NB4 (cell line): Measurements from ENCODE around the gene MRPS31.

Source experiments
- DNase-seq: peaks from one replicate; pipeline ENCODE4 v3.0.0; 2010; ENCODE audit warnings: low read depth
- H3K4me3 ChIP-seq: one replicate; pipeline ENCODE4 v1.5.1; 2011; ENCODE audit warnings: mild to moderate bottlenecking, low read depth, low read length, moderate library complexity
- CTCF ChIP-seq: IDR thresholded peaks from one replicate; pipeline ENCODE4 v1.5.1; 2012; ENCODE audit warnings: low read depth, low read length
- MAX ChIP-seq: IDR thresholded peaks from 2 replicates; pipeline ENCODE4 v1.6.1; 2011; ENCODE audit warnings: low read depth, low read length
- MYC ChIP-seq: IDR thresholded peaks from 2 replicates; pipeline ENCODE4 v1.6.1; 2011; ENCODE audit warnings: low read depth, low read length
- POLR2A ChIP-seq: IDR thresholded peaks from 2 replicates; pipeline ENCODE4 v1.6.1; 2011; ENCODE audit warnings: mild to moderate bottlenecking; ENCODE audit not compliant: insufficient read length; ENCODE audit errors: extremely low read depth

MRPS31 gene

GRCh38 chr13:40794414-40795368 is 23.7 kb upstream of the MRPS31 start:
- H3K4me3 ChIP-seq = no peak overlapping the region
- TF ChIP-seq MYC (no peak), CTCF (no peak), MAX (no peak), POLR2A (no peak)
- no peak for DNase-seq

- no peak overlapping the region for H3K4me3 ChIP-seq
- no peak for TF ChIP-seq MAX
- TF ChIP-seq POLR2A = no peak
- no peak for DNase-seq
Measured at GRCh38 chr13:40793339-40793738, 22.3 kb upstream of the MRPS31 start.

- no peak for DNase-seq
- H3K4me3 ChIP-seq = no peak overlapping the region
- TF ChIP-seq MAX (no peak), MYC (no peak), CTCF (no peak), POLR2A (no peak)
Measured at GRCh38 chr13:40792284-40793051, 21.5 kb upstream of the MRPS31 start.

GRCh38 chr13:40790154-40790616 is 19.2 kb upstream of the MRPS31 start:
- H3K4me3 ChIP-seq = peak overlapping the region; percentile 73
- TF ChIP-seq POLR2A = no peak
- TF ChIP-seq CTCF = no peak
- no peak for TF ChIP-seq MYC
- TF ChIP-seq MAX = no peak
- DNase-seq = no peak

- peak; percentile 91 for DNase-seq
- H3K4me3 ChIP-seq = peak within 1 kb of the TSS; percentile 75
- TF ChIP-seq POLR2A = peak; percentile 79
- TF ChIP-seq MAX = peak; percentile 88
- peak; percentile 81 for TF ChIP-seq MYC
- TF ChIP-seq CTCF = no peak
Measured at GRCh38 chr13:40789275-40790153, 18.5 kb upstream of the MRPS31 start, which contains the start of gene SLC25A15. Gene SLC25A15, plus strand, starts transcription at chr13:40789611. Its CDS starts 3,616 bp downstream, at chr13:40793227.

GRCh38 chr13:40788540-40789274 is 17.7 kb upstream of the MRPS31 start:
- H3K4me3 ChIP-seq = peak overlapping the region; percentile 75
- DNase-seq = peak; percentile 24
